ENCODE results near the gene PRKD3. TPM values are rescaled to one million over a fixed set of nuclear protein-coding genes. Genes with fewer than 3 reads are reported as not detected.

PRKD3 gene
- total RNA-seq (10 to 100 TPM; 47.3 to 50.2 TPM), polyA plus RNA-seq (10 to 100 TPM; 22.9 to 26.5 (median 25.0) TPM), total RNA-seq (64.6 to 134 (median 111) reads per million in 6 experiments)

DNA sequence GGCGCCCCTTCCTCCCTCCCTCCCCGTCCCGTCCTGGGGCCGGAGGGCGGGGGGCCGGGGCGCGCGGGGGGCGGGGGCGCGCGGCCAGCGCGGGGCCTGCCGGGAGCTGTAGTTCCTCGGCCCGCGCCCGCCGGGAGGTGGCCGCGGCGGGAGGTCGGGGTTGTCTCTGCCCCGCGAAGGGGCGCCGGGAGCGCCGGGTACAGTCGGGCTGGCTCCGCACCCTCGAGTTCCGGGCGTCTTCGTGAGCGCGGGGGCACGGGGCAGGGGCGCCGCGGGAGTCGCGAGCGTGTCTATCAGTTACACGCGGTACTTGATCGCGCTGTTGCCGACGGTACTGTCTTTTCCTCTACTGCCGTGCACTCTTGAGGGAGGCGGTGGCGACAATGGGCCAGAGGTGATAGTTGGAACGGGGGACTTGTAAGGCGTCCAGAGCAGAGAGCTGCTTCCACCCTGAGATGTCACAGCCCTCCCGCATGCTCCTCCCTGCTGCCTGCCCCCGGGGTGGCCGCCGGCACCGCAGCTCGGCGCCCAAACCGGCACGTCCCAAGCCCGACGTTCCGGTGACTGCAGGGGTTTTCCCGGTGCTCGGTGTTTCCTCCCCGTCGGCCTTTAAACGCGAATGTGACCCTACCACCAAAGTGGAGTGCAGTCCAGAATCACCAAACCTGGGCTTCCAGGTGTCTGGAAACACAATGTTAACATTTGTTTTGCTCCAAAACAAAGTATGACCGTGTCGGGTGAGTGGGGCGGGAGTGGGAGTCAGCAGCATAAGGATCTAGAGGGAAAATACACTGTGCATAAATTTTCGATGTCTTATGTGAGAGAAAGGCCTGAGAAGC is at the start of gene PRKD3:
Gene PRKD3, minus strand, starts transcription at position 48 of the 839 bp plus-strand sequence. CDS start 8,309 bp downstream, outside the sequence.
- no peaks in the 10 kb centered on the region for H3K9me3 Mint-ChIP-seq
- H3K4me1 Mint-ChIP-seq, result peaks cover 13 to 47% (median 27%) of the 10 kb centered on the region in 4 donors
- ATAC-seq, result peak; percentile 56 to 67
- H3K4me3 Mint-ChIP-seq, result peak within 1 kb of the TSS; percentile 89 to 100 (median 99)
- H3K36me3 Mint-ChIP-seq, result peaks cover 0 to 5% (median 0%) of the 10 kb centered on the region in 3 donors
- POLR2A ChIA-PET, result interaction anchor here (0.6 to 1.7 kb wide), 3 partner anchors 43 to 1076 kb away, joined by 4 to 5 read pairs (median 4); no protein-coding TSS in a partner anchor
- DNase-seq, result peak in 9 of 10 donors; percentile 28 to 78 (median 66)
- H3K27ac Mint-ChIP-seq, result peak within 1 kb of the TSS; percentile 87 to 99 (median 97)
- H3K27me3 Mint-ChIP-seq, result peaks cover 0 to 12% (median 5%) of the 10 kb centered on the region in 5 donors

DNA sequence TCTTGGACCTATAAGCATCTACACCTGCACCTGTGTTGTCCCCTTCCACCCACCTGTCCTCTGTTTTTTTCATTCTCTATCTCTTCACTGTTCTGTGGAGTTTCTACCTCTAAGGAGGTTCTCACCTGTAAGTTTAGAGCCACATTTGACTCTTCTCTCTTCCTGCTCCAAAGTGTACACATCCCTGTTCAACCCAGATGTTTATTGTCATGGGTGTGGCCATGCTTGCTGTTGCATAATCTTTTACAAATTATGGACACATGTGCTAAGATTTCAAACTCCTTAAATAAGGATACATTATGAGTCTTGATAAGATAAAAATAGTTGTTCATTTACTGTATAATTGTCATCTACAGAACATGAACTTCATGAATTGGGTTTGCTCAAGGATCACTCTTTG is 47.4 kb upstream of the PRKD3 start:
- Mint-ChIP-seq H3K27ac (no peak overlapping the region), H3K4me1 (peaks cover 13 to 27% (median 18%) of the 10 kb centered on the region in 4 donors), H3K27me3 (peaks cover 31 to 71% (median 49%) of the 10 kb centered on the region in 5 donors), H3K4me3 (no peak overlapping the region), H3K9me3 (no peaks in the 10 kb centered on the region), H3K36me3 (no peaks in the 10 kb centered on the region)
- ATAC-seq, result no peak
- DNase-seq, result no peak
- POLR2A ChIA-PET, result no interaction called here

DNA sequence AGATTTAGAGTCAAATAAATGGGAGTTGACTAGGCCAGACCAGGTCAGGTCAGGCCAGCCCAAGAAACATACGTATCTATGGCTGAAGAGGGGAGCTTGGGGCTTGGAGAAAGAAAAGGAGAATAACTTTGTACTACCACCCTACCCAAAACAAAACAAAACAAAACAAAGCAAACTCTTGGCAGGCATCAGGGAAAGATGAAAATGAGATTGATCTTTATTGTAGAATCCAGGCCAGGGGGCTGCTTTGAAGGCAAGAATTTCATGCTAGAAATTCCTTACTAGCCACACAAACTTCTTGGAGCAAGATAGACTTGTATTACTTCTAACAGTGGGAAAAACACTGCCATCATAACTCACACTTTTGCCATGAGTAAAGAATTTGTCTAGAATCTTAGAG is 46.0 kb upstream of the PRKD3 start:
- no peaks in the 10 kb centered on the region for H3K9me3 Mint-ChIP-seq
- no peaks in the 10 kb centered on the region for H3K36me3 Mint-ChIP-seq
- POLR2A ChIA-PET, result no interaction called here
- peaks cover 26 to 61% (median 40%) of the 10 kb centered on the region in 5 donors for H3K27me3 Mint-ChIP-seq
- ATAC-seq (no peak), DNase-seq (no peak)
- no peak overlapping the region for H3K4me3 Mint-ChIP-seq
- H3K4me1 Mint-ChIP-seq, result peaks cover 0 to 23% (median 10%) of the 10 kb centered on the region in 4 donors
- no peak overlapping the region for H3K27ac Mint-ChIP-seq

DNA sequence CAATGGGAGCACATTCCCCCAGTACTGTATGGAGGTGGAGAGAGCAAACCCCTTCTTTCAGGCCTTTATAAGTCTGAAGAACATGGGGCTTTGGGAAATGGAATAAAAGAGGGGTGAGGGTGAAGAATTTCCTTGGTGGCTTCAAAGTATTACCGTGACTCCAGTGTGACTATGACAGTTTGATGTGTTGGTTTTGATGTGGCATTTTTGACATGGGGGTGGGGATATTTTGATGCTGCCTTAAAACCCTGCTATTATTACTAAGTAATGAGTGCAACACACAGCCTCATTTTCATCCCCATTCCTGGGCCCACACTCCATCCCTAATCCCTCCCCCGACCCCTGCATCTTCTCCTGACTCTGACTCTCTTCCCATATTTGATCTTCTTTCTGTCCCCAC is 43.4 kb upstream of the PRKD3 start:
- Mint-ChIP-seq H3K4me3 (peak overlapping the region in 5 of 10 donors; percentile 12 to 69 (median 30)), H3K27ac (no peak overlapping the region), H3K4me1 (peaks cover 0 to 23% (median 8%) of the 10 kb centered on the region in 4 donors), H3K27me3 (peaks cover 14 to 40% (median 27%) of the 10 kb centered on the region in 5 donors), H3K36me3 (no peaks in the 10 kb centered on the region), H3K9me3 (no peaks in the 10 kb centered on the region)
- POLR2A ChIA-PET, result interaction anchor here (1.0 to 1.5 kb wide), 2 partner anchors 10 to 43 kb away, joined by 3 to 4 read pairs; no protein-coding TSS in a partner anchor
- DNase-seq, result peak in 2 of 10 donors; percentile 33 to 34
- ATAC-seq, result peak; percentile 65 to 78

DNA sequence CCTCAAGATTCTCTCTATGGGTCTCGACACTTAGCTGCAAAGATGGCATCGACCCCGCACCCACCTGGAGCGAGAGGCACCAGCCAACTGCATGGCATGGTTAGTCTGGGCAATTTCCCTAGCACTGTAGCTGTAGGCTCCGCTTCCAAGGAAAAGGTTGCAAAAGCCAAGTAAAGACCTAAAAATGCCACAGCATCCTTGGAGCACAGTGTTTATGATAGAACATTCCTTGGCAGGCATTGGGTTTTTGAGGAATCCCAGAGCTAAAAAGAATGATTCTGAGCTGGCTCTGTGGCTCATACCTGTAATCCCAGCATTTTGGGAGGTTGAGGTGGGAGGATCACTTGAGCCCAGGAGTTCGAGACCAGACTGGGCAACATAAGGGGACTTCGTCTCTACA is 42.7 kb upstream of the PRKD3 start:
- POLR2A ChIA-PET, result interaction anchor here (1.0 to 1.5 kb wide), 2 partner anchors 10 to 42 kb away, joined by 3 to 4 read pairs; no protein-coding TSS in a partner anchor
- Mint-ChIP-seq H3K9me3 (no peaks in the 10 kb centered on the region), H3K27ac (peak overlapping the region in 1 of 10 donors; percentile 22), H3K27me3 (peaks cover 13 to 40% (median 23%) of the 10 kb centered on the region in 5 donors), H3K36me3 (no peaks in the 10 kb centered on the region), H3K4me3 (peak overlapping the region in 5 of 10 donors; percentile 8 to 35 (median 26)), H3K4me1 (peaks cover 0 to 23% (median 8%) of the 10 kb centered on the region in 4 donors)
- DNase-seq, result no peak
- ATAC-seq, result no peak

DNA sequence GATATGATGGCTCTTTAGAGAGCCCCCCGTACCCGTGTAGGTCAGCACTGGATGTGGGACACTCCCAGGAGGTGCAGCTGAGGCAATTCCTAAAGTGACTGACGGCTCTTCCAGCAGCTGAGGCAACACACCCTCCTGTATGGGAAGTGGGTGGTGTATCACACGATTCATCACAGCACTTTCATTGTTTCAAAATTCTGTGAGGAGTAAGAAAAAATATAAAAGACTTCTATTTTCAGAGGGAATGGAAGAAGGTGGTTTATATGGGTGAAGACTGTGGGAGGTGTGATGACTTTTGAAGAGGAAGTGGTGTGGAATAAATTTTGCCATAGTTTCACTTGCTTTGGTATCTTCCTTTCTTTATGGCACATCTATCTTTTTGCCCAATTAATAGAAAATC is 42.1 kb upstream of the PRKD3 start:
- ATAC-seq (no peak), DNase-seq (no peak)
- Mint-ChIP-seq H3K27me3 (peaks cover 7 to 37% (median 18%) of the 10 kb centered on the region in 5 donors), H3K9me3 (no peaks in the 10 kb centered on the region), H3K36me3 (no peaks in the 10 kb centered on the region), H3K4me1 (peaks cover 0 to 23% (median 8%) of the 10 kb centered on the region in 4 donors), H3K4me3 (peak overlapping the region in 5 of 10 donors; percentile 8 to 43 (median 35)), H3K27ac (peak overlapping the region in 1 of 10 donors; percentile 22)
- POLR2A ChIA-PET, result no interaction called here

DNA sequence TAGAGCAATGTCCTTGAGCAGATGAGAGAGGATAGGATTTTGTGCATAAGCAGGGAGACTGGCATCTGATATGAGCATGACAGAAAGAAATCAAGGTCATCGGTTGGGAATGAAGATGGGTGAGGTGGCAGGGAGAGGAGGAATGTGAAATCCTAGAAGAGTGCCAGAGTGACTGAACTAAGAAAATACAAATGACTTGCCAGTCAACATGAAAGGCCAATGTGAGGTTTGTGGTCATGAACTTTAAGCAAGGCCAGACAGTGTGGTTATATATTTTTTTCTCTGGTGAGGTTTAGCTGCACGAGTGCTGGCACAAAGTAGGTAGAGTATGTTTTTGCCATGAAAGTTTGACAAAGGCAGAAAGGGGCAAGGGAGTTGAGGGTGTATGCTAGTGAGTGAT is 41.0 kb upstream of the PRKD3 start:
- Mint-ChIP-seq H3K36me3 (no peaks in the 10 kb centered on the region), H3K4me3 (no peak overlapping the region), H3K9me3 (no peaks in the 10 kb centered on the region), H3K4me1 (peaks cover 0 to 23% (median 8%) of the 10 kb centered on the region in 4 donors), H3K27me3 (peaks cover 11 to 28% (median 17%) of the 10 kb centered on the region in 5 donors), H3K27ac (no peak overlapping the region)
- POLR2A ChIA-PET, result no interaction called here
- ATAC-seq (peak; percentile 47 to 49), DNase-seq (no peak)

DNA sequence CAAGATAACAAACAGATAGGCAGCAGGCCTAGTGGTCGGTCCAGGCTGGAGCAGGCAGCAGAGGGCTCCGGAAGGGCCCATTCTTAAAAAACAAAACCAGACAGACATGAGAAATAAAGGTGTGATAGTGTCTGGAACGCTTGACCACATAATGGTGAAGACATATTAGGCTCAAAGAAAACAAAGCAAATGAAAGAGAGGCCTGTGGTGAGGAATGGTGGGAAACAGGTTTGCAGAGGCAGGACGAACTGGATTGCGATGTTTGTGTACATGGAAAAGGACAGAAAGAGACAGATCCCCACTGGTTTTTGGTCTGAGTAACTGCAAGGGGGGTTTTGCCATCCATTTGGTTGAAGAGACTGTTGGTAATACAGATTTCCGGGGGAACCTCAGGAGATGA is 39.7 kb upstream of the PRKD3 start:
- H3K27ac Mint-ChIP-seq, result no peak overlapping the region
- POLR2A ChIA-PET, result no interaction called here
- peaks cover 0 to 23% (median 8%) of the 10 kb centered on the region in 4 donors for H3K4me1 Mint-ChIP-seq
- H3K36me3 Mint-ChIP-seq, result no peaks in the 10 kb centered on the region
- H3K27me3 Mint-ChIP-seq, result peaks cover 16 to 33% (median 19%) of the 10 kb centered on the region in 5 donors
- no peak overlapping the region for H3K4me3 Mint-ChIP-seq
- no peaks in the 10 kb centered on the region for H3K9me3 Mint-ChIP-seq
- no peak for DNase-seq
- no peak for ATAC-seq

DNA sequence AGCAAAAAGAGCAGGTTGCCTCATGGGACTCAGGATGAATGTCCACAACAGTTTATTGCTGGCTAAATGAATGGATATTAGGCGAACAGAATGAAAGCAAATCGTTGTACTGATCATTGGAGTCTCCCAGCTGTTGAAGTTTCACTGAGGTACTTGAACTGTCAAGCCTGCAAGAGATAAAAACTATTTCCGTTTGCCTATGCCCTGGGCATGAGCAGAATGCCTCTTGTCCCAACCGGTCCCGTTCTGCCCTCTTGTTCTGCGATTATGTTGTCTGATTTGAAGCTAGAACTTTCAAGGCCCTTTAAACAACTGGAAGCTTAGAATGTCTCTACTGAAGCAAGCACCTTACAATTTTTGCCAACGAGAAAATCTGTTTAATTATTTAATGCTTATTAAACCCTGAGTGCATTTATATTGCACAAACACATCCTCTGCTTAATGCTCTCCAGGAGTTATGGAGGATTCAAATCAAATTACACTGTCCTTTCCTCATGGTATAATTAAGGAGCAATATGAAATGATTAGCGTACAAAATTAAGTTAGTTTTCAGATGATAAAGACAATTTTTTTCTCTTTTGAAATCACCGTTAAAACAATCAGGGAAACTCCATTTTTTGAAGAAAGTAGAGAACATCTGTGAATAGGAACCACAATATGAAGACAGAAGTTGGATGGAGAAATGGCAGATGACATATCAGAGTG is 37.5 kb upstream of the PRKD3 start:
- Mint-ChIP-seq H3K4me3 (no peak overlapping the region), H3K27ac (no peak overlapping the region), H3K9me3 (no peaks in the 10 kb centered on the region), H3K36me3 (no peaks in the 10 kb centered on the region), H3K4me1 (peaks cover 0 to 10% (median 3%) of the 10 kb centered on the region in 4 donors), H3K27me3 (peaks cover 15 to 33% (median 27%) of the 10 kb centered on the region in 5 donors)
- no peak for DNase-seq
- POLR2A ChIA-PET, result no interaction called here
- ATAC-seq, result no peak

DNA sequence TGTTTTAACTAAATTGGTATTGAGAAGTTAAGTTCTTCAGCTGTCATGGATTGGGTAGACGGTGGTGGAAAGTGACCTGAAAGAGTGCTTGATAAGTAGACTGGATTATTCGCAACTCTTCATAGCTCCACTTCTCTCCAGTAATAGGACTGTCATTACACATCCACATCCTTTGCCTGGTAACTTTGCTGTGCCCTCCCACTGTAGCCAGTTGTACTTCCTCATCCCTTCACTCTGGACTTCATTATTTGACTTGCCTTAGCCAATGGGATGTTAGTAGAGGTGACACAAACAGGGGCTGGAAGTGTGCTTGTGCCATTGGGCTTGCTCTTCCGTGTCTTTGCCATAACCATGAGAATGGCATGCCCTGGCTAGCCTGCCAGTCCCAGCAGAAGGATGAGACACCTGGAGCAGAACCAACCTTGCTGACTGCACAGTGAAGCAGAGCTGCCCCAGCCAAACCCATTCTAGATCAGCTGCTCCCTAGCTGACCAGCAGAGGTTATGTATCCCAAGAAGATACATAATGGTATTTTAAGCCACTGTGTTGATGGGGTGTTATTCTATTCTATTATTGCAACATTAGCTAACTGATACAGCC is 36.7 kb upstream of the PRKD3 start:
- Mint-ChIP-seq H3K9me3 (no peaks in the 10 kb centered on the region), H3K27ac (no peak overlapping the region), H3K4me1 (peaks cover 0 to 2% (median under 1%) of the 10 kb centered on the region in 4 donors), H3K4me3 (no peak overlapping the region), H3K27me3 (peaks cover 18 to 37% (median 30%) of the 10 kb centered on the region in 5 donors), H3K36me3 (no peaks in the 10 kb centered on the region)
- ATAC-seq (no peak), DNase-seq (no peak)
- POLR2A ChIA-PET, result no interaction called here

DNA sequence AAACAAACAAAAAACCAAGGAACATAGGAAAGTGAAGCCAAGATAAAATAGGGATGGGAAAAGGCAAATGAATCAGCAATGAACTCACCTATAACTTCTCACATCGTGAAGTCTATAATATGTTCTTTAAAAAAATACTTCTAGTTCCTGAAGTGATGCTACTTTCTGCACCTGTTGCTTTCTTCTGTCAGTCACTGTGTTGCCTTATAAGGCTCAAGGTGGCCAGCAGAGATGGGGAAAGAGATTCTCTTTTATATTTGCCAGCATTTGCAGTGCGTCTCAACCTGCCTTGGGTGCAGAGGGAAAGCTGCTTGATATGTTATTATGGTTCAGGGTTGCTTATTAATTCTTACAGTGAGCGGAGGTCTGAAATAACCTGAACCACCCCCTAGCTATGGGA is 33.8 kb upstream of the PRKD3 start:
- no peak for DNase-seq
- no peaks in the 10 kb centered on the region for H3K4me1 Mint-ChIP-seq
- H3K27me3 Mint-ChIP-seq, result peaks cover 22 to 57% (median 34%) of the 10 kb centered on the region in 5 donors
- no peaks in the 10 kb centered on the region for H3K36me3 Mint-ChIP-seq
- no peaks in the 10 kb centered on the region for H3K9me3 Mint-ChIP-seq
- no peak overlapping the region for H3K27ac Mint-ChIP-seq
- H3K4me3 Mint-ChIP-seq, result no peak overlapping the region
- ATAC-seq, result no peak
- POLR2A ChIA-PET, result no interaction called here

DNA sequence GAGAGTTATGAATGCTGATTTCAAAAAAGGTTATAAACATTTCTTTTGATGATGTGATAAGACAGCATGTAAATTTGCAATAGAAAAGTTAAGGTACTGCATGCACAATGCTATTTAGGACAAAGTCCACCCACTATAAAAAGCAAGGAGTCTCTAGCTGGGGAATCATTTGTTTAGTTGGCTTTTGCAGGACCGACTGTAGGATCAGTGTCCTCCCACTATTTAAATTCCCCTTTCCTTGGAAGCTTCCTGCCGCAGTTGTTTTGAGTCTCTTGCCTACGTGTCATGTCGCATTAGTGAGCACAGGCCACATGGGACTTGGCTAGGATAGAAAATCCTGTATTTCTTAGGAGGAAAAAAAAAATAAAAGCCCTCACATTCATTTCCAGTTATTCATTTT is 32.9 kb upstream of the PRKD3 start:
- H3K4me1 Mint-ChIP-seq, result no peaks in the 10 kb centered on the region
- H3K9me3 Mint-ChIP-seq, result no peaks in the 10 kb centered on the region
- DNase-seq (no peak), ATAC-seq (no peak)
- no peak overlapping the region for H3K4me3 Mint-ChIP-seq
- H3K36me3 Mint-ChIP-seq, result no peaks in the 10 kb centered on the region
- peaks cover 21 to 61% (median 31%) of the 10 kb centered on the region in 5 donors for H3K27me3 Mint-ChIP-seq
- POLR2A ChIA-PET, result no interaction called here
- no peak overlapping the region for H3K27ac Mint-ChIP-seq

Data from naive thymus-derived CD8-positive, alpha-beta T cell (primary cell).